ENCODE measurements around the gene ADARB1. TPM values are rescaled to one million over a fixed set of nuclear protein-coding genes. Genes with fewer than 3 reads are reported as not detected.

The ADARB1 gene
- total and polyA plus RNA-seq, 2 experiments from 2014 or later = 4.8 to 14.8 TPM

DNA sequence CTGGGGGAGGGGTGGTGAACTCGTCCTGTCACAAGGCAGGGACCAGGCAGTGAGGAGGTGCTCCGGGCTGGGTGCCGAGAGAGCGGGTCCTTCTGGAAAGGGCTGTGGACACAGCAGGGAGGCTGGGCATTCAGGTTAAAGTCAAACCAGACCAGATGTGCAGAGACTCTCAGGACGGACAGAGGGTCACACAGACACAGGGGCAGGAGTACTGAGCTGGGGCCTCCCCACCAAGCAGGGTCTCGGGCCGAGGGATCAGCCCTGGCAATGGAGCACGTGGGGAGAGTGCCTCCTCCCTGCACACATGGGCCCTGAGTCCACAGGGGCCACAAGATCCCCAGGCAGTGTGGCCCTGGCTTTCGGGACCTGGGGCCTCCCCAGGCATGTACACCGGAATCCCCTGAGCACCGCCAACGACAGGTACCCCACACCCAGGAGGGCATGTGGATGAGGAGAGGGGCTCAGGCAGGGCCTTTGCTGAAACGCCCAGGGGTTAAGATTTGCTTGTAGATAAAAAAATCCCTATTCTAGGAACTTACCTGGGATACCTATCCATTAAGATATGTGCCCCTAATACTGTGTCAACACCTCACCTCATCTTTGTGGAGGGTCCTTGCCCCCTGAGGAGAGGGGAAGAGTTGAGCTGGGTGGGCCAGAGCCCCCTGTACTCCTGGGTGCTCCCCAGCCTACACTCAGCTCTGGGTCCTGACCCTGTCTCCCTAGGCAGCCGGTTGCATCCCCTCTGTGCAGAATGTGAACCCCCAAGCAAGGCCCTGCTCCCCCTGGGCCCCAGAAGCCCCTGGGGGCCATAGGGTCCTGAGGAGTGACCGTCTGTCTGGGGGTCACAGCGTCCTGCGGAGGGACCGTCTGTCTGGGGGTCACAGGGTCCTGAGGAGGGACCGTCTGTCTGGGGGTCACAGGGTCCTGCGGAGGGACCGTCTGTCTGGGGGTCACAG, 46.9 kb upstream of the ADARB1 start:
- DNase-seq (ENCODE audit: low spot score) (no peak), ATAC-seq (no peak)
- Histone ChIP-seq H3K4me1 (ENCODE audit: insufficient read depth) (peaks cover 26% of the 10 kb centered on the region), H3F3A (replicated peaks; ENCODE audit: low read depth) (no peaks in the 10 kb centered on the region), H3K9me2 (ENCODE audit: insufficient read depth) (no peaks in the 10 kb centered on the region), H3K36me3 (ENCODE audit: insufficient read depth) (no peaks in the 10 kb centered on the region), H3K4me2 (no peak overlapping the region), H2AFZ (no peak overlapping the region), H3K27me3 (ENCODE audit: insufficient read depth) (no peaks in the 10 kb centered on the region), H3K4me3 (no peak overlapping the region), H3K79me2 (replicated peaks; ENCODE audit: insufficient read depth) (no peaks in the 10 kb centered on the region), H4K20me1 (replicated peaks; ENCODE audit: insufficient read depth) (no peaks in the 10 kb centered on the region), H3K27ac (ENCODE audit: low read depth) (no peak overlapping the region)
- H3K4me3 Mint-ChIP-seq = no peak overlapping the region
- no peak for TF ChIP-seq EZH2phosphoT487 (IDR thresholded peaks at IDR 0.05; ENCODE audit: unreplicated experiment)
- no peak for TF ChIP-seq NANOG (IDR thresholded peaks at IDR 0.05; ENCODE audit: borderline replicate concordance)
- no peak for TF ChIP-seq STAT1 (IDR thresholded peaks at IDR 0.05; ENCODE audit: unreplicated experiment)
- no peak for TF ChIP-seq EZH2 (IDR thresholded peaks at IDR 0.05; ENCODE audit: low read depth, unreplicated experiment)
- TF ChIP-seq ZNF114 (CRISPR knock-in tag; IDR thresholded peaks at IDR 0.05) = no peak
- no peak for TF ChIP-seq REST (IDR thresholded peaks at IDR 0.05; ENCODE audit: unreplicated experiment)
- TF ChIP-seq ZNF331 (CRISPR knock-in tag; IDR thresholded peaks at IDR 0.05; ENCODE audit: low read depth) = no peak
- TF ChIP-seq, protein P1, sequence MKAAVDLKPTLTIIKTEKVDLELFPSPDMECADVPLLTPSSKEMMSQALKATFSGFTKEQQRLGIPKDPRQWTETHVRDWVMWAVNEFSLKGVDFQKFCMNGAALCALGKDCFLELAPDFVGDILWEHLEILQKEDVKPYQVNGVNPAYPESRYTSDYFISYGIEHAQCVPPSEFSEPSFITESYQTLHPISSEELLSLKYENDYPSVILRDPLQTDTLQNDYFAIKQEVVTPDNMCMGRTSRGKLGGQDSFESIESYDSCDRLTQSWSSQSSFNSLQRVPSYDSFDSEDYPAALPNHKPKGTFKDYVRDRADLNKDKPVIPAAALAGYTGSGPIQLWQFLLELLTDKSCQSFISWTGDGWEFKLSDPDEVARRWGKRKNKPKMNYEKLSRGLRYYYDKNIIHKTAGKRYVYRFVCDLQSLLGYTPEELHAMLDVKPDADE (IDR thresholded peaks at IDR 0.05) = no peak
- no peak for TF ChIP-seq ZNF462 (CRISPR knock-in tag; IDR thresholded peaks at IDR 0.05)
- TF ChIP-seq, protein P2, sequence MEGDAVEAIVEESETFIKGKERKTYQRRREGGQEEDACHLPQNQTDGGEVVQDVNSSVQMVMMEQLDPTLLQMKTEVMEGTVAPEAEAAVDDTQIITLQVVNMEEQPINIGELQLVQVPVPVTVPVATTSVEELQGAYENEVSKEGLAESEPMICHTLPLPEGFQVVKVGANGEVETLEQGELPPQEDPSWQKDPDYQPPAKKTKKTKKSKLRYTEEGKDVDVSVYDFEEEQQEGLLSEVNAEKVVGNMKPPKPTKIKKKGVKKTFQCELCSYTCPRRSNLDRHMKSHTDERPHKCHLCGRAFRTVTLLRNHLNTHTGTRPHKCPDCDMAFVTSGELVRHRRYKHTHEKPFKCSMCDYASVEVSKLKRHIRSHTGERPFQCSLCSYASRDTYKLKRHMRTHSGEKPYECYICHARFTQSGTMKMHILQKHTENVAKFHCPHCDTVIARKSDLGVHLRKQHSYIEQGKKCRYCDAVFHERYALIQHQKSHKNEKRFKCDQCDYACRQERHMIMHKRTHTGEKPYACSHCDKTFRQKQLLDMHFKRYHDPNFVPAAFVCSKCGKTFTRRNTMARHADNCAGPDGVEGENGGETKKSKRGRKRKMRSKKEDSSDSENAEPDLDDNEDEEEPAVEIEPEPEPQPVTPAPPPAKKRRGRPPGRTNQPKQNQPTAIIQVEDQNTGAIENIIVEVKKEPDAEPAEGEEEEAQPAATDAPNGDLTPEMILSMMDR (conservative IDR thresholded peaks at IDR 0.05; ENCODE audit: low read depth in 2 of 2) = no peak
- no peak for TF ChIP-seq CREB1 (CRISPR knock-in tag; IDR thresholded peaks at IDR 0.05; ENCODE audit: low read depth)
- TF ChIP-seq JUNB (IDR thresholded peaks at IDR 0.05; ENCODE audit: unreplicated experiment) = no peak
- H3K27ac Mint-ChIP-seq = no peak overlapping the region
- peaks cover 4% of the 10 kb centered on the region; the same call in 2 of the 3 replicates for H3K36me3 Mint-ChIP-seq (ENCODE audit: low read depth)
- peaks cover 26% of the 10 kb centered on the region for H3K27me3 Mint-ChIP-seq (ENCODE audit: insufficient read depth, low read depth, poor library complexity)
- H3K9me3 Mint-ChIP-seq = peaks cover 15% of the 10 kb centered on the region
- H3K4me1 Mint-ChIP-seq = peaks cover 37% of the 10 kb centered on the region
